GM12872 (cell line): Measurements from ENCODE around the gene NTRK3.

Experiments
- TF ChIP-seq, protein P1 (sequence below): IDR thresholded peaks from 3 replicates; pipeline ENCODE4 v1.5.1; 2011; ENCODE audit warnings: low read depth, mild to moderate bottlenecking, low read length, moderate library complexity; ENCODE audit not compliant: insufficient read depth

The NTRK3 gene

GRCh38 chr15:88006146-88006545, 250.4 kb downstream of the NTRK3 start:
- TF ChIP-seq, protein P1, sequence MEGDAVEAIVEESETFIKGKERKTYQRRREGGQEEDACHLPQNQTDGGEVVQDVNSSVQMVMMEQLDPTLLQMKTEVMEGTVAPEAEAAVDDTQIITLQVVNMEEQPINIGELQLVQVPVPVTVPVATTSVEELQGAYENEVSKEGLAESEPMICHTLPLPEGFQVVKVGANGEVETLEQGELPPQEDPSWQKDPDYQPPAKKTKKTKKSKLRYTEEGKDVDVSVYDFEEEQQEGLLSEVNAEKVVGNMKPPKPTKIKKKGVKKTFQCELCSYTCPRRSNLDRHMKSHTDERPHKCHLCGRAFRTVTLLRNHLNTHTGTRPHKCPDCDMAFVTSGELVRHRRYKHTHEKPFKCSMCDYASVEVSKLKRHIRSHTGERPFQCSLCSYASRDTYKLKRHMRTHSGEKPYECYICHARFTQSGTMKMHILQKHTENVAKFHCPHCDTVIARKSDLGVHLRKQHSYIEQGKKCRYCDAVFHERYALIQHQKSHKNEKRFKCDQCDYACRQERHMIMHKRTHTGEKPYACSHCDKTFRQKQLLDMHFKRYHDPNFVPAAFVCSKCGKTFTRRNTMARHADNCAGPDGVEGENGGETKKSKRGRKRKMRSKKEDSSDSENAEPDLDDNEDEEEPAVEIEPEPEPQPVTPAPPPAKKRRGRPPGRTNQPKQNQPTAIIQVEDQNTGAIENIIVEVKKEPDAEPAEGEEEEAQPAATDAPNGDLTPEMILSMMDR = no peak

DNA sequence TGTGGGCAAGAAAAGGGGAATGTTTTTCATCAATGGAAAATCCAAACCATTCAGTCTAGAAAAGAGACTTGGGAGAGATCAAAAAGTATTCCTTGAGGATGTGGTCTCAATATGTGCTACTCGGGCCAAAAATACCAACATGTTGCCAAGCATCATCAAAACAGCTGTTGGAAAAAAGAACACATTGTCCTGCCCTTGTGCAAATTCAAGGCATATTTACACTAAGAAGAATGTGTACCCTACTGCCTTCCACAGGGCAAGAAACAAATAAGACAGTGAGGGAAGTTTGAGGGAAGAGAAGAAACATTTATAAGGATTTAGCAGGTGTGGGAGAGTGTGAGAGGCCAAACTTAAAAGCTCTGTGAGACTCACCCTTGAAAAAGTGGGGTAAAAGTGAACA, 252.1 kb downstream of the NTRK3 start:
- TF ChIP-seq, protein P1 = no peak

- TF ChIP-seq, protein P1 = 0 out of 3 replicates have a peak, but pooled peaks have one; percentile 6
Measured at GRCh38 chr15:88003541-88004327, 252.8 kb downstream of the NTRK3 start.

GRCh38 chr15:88002706-88003105, 253.8 kb downstream of the NTRK3 start:
- TF ChIP-seq, protein P1 = no peak

DNA sequence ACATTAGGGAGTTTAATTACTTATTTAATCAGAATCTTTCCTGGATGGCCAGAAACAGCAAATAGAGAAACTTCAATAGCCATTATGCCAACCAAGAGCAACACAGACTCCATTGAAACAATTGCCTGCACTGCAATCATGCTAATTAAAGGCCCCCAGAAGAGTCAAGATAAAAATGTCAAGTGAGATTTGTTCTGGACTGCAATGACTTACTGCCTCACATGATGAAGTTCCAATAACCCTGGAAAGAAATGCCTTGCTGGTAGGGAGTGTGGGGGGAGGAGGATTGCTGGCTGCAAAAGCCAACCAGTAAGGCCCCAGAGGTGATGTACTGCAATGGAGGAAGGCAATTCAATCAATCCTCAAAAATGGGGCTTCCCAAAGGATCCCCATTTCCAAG, 257.9 kb downstream of the NTRK3 start:
- TF ChIP-seq, protein P1 = no peak

- TF ChIP-seq, protein P1 = no peak
Measured at GRCh38 chr15:87986776-87987175, 269.8 kb downstream of the NTRK3 start.

GRCh38 chr15:87985451-87985850, 271.1 kb downstream of the NTRK3 start:
- TF ChIP-seq, protein P1 = no peak

DNA sequence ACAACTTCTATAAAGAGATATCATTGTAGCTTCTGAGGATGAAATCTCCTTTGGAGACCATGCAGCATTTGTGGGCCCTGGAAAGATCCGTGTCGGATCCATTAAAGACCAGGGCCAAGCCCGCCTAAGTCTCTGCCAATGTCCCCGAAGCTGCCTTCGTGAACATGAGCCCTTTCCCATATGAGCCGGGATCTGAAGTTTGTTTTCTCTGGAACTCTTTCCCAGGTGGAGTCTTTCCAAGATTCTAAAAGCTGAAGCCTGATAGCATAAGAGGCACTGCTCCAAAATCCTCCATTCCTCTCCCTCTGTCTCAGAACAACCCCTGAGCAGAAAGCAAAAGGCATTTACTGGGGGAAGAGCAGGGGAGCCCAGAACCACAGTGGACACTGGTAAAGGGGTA, 274.6 kb downstream of the NTRK3 start:
- TF ChIP-seq, protein P1 = no peak
